Renal cortex interstitium (tissue), 11 donors: ENCODE results near the gene PSMD6. TPM values are rescaled to one million over a fixed set of nuclear protein-coding genes. Genes with fewer than 3 reads are reported as not detected.

ENCODE experiments used
- DNase-seq, 11 donors: peaks; one replicate each; pipeline ENCODE4 v3.0.0-alpha.2; 2013; ENCODE audit warnings: low read depth in 9 of 11, low spot score in 4 of 11; ENCODE audit errors: extremely low read depth in 1 of 11
- polyA plus RNA-seq, 3 donors: library from polyadenylated mRNA; unstranded; fragments of 120-200 nt; gene quantifications; one replicate each; pipeline ENCODE4 v1.2.1, GENCODE V29; 2013; ENCODE audit not compliant: insufficient read length in 3 of 3

Gene PSMD6
- polyA plus RNA-seq, 3 donors: 107 to 139 (median 111) TPM

DNA sequence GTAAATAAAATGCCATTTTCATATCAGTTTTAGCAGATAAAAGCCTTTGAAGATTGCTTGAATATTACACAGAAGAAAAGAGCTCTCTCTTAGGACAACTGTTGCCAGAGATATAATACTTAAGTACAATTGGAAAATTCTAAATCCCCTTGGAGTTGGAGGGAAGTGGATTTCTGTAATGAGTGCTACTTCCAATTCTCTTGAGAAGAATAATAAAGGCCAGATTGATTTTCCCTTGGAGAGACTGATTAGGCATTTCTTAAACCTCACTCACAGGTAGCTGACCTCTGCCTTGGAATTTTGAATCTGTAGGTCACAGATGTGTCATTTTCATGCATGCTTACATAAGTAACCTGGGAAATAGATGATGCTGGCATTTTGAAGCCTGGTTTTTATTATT is 29.8 kb upstream of the PSMD6 start:
- no peak for DNase-seq

DNA sequence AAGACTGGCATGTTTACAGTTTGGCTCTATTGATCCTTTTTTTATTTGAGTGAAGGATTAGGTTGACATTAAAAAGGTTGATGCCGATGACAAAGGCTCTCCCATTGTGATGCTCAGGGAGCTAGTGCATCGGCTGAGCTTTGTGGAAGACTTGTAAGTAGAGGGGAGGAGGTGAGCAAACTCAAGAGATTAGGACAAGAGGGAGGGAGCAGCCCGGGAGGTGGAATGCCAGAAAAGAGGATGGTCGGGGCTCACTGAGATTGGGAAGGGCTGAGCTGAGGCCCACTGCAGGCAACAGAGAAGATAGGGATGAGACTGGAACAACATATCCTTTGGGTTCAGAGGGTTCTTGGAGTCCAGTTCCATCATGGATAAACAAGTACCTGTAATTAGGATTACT is 26.5 kb upstream of the PSMD6 start:
- no peak for DNase-seq

DNA sequence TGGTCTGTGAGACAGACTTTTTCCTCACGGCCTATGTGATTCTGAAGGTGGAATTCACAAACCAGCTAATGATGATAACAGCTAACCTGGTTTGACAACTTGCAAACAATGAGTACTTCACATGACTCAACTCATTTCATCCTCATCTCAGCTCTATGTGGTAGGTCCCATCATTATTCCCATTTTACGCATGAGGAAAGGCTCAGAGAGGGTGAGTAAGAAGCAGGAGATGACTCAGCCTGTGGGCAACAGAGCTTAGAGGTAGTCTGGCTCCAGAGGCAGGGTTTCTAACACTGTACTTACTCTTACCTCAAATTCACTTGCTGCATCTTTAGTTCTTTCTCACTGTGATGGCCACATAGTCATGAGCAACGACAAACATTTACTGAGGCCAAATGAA is 25.8 kb upstream of the PSMD6 start:
- DNase-seq: no peak

DNA sequence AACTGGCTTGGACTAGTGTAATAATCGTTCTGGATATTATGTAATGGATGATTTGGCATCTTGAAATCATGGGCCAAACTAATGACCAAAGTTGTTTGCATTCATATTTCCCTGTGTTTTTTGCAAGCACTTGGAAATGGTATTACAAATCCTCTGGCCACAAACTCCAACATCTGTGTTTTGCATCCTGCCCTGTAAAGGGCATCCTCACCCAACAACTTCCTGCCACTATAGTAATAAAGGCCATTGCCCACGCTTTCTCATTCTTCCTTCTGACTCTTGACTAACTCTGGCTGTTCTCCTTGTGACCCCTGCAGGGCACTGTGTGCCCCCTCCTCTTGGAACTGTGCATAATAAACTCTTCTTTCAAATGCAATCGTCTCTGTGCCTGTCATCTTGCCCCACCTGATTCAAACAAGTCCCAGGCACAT is 25.4 kb upstream of the PSMD6 start:
- no peak for DNase-seq

DNA sequence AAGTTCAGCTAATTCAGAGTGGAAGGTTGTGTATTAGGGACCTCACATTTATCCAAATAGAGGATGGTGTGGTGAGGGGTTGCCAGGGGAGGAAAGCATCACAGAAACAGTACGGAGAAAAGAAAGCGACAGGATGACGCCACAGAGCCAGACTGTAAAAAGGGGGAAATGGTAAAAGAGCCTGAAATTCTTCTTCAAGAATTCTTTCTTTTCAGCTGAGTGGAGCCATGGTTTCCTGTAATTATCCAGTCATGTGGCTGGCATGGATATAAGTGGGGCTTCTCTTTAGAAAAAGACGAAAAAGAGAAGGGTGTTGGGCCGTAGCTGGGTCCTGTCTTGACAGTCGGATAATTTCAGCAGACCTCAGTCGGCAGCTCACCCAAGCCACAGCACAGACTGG is 24.5 kb upstream of the PSMD6 start:
- no peak for DNase-seq

DNA sequence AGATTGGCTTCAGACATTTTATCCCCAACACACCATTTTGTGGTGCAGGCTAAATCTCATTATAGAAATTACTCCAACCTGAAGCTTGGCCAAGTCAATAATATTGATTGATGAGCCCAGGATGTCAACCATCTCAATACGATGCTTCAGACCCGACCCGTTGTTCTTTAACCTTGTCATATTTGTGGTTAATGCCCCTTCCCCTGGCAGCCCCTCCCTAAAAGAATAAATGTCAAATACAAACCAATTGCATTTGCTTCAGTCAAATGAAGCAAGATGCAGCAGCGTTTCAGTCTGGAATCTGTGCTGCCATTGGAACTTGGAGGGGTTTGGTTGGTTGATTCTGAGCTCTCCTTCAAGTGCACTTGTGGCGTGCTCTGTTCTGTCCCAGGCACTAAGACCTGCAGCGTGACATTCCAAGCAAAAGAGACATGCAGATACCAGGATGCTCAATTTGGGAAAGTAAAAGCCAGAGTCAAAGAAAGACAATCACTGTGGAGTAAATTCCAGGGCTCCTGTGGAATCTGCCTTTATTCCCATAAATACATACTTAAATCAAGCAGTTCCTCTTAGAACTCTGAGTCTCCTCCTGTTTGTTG is 23.8 kb upstream of the PSMD6 start:
- DNase-seq: no peak

DNA sequence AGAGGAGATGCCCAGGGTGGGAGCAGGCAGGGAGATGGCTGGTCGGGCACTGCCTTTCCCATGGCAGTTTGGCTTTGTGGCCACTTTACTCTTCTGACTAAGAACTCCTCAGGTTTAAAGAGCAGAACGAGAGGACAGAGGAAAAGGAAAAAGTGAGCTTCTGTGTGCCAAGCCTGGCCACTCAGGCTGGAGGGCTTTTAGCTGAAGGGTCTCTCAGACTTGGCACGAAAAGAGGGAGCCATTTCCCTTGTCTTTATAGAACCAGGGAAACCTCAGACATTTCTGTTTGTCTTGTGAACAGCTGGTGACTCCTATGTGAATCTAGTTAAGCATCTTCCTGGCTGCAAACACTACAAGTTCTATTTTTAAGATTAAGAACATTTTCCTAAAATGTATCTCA is 23.3 kb upstream of the PSMD6 start:
- no peak for DNase-seq

DNA sequence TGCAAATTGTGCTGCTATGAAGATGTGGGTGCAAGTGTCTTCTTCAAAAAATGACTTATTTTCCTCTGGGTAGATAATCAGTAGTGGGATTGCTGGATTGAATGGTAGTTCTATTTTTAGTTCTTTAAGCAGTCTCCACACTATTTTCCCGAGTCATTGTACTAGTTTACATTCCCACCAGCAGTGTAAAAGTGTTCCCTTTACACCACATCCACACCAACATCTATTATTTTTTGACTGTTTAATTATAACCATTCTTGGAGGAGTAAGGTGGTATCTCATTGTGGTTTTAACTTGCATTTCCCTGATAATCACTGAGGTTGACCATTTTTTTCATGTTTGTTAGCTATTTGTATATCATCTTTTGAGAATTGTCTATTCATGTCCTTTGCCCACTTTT is 19.7 kb upstream of the PSMD6 start:
- no peak for DNase-seq

DNA sequence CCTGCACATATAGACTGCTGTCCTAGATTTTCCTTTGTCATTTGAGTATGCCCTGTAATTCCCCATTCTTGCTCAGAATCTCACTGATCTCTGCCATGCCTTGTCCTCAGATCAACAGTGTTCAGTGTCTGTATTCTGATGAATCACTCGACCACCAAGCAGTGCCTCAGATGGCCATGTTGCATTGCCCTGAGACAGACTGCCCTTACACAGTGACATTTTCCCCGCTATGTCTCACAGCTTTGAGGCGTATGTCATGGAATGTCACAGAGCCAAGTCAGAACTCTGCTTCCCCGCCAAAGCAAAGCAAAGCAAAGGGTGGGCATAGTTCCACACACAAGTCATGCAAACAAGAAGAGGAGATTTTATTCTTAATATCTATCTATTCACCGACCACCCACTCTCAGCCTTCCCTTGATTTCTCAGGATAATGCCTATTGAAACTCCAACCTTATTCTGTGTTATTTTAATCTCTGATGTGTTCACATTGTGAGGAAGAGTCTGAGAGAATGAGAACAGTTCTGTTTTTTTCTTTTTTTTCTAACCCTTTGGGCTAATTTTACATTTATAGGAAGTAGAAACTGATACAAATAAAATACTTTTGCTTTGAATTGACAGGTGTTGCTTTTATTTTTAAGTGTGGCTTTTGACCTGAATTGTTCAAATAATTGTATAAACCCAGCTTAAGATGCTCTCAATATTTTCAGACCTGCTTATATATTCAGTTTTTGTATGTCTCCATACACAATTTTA is 16.9 kb upstream of the PSMD6 start:
- no peak for DNase-seq

DNA sequence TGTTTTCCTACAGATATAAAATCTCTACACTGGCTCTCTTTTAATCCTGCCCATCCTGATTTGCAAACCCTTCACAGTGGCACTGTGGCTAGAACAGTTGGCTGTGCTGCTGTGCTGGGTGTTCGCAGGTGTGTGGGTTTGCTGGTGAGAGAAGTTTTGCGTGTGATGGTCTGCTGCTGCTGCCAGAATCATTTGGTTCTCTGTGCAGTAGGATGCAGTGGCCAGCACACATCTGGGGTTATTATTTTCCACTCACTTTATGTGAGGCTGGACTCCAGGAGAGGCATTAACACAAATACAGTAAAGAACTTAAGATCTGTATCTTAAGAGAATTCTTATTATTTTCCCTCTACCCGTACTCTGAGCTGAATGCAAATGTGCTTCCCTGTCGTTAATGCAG is 16.0 kb upstream of the PSMD6 start:
- no peak for DNase-seq

DNA sequence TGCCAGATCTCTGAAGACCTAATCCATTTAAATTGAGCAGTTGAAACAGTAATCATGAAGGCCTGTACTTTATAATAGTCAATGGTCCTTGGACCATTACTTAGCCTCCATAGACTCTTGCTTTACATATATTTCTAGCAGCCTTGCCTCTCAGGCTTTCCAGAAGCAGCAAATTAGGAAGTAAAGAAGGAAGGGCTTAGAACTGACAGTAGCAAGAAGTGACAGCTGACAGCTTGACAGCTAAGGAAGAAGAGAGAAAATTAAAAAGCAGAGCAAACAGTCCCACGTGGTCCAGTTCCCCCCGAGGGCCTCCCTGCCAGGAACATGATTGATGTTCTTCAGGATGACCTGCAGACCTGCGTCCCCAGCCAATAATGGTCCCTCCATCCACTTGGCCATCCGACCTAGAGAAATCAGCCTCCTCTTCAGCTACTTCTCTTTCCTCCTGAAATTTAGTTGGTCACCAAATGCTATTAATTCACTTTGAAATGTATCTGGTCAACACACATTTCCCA is 15.0 kb upstream of the PSMD6 start:
- no peak for DNase-seq

DNA sequence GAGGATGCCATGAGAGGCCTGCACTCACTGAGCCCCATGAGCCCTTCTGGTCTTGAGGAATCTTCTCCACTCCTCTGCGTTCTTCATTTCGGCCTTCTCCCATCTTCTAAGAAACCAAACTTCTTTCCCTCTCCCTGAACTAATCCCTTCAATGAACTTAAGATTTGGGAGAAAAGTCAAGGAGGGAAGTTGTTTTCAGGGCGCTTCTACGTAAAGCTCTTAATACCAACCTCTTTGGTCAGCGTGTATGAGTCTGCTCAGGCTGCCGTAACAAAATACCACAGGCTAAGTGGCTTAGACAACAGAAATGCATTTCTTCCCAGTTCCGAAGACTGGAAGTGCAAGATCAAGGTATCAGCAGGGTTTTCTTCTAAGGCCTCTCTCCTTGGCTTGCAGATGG is 13.8 kb upstream of the PSMD6 start:
- no peak for DNase-seq

DNA sequence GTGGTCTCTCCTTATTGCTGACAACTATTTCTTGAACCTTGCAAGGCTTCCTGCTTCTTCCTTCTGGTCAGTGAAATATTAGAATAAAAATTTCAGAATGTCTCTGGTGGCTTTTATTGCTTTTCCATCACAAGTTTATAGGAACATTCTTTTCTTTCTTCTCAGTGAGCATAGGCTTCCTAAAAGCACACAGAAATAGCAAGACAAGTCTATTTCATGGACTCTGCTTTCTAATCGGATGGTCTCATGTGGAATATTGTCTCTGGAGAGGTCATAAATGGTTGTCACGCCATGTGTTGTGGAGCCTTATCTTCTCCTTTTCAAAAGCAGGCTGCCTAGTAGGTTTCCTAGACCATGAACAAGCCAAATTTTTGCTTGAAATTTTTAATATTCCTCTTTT is 9.8 kb upstream of the PSMD6 start:
- no peak for DNase-seq

DNA sequence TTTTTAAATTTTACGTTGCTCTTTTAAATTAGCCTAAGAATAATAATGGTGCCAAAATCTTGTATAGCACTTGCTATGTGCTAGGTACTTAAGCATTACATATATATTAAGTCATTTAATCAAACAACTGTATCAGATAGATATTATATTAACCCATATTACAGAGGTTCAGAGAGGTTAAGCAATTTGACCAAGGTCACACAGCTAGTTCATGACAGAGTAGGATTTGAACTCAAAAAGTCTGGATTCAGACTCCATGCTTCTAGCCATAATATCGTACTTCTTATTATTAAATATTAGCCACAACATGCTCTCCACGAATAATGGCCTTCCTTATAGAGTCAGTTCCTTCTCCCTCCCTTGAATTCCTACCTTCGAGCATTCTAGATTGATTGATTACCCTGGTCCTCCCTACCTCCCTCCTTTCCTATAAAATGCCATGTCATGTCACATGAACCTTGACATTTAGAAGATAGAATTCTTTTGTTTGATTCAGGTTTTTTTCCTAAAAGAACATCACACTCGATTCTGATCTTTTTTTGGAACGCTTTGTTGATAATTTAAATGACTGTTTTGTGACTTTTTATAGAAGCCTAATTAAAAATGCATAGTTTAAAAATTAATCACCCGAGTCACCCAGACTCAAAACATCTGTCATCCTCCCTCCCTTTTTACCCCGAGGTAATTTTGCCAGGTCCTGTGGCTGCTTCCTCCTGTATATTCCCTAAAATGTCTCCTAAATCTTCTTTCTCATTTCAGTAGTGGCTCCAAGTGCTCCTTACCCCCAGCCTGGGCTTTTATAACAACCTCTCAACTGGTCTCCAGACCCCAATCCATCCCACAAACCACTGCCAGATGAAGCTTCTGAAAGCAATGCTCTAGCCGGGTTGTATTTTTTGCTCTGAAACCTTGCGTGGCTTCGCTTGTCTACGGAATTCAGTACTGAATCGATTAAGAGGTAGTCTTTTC is 8.5 kb upstream of the PSMD6 start:
- DNase-seq: peak in 2 of 11 donors; percentile 18 to 30

DNA sequence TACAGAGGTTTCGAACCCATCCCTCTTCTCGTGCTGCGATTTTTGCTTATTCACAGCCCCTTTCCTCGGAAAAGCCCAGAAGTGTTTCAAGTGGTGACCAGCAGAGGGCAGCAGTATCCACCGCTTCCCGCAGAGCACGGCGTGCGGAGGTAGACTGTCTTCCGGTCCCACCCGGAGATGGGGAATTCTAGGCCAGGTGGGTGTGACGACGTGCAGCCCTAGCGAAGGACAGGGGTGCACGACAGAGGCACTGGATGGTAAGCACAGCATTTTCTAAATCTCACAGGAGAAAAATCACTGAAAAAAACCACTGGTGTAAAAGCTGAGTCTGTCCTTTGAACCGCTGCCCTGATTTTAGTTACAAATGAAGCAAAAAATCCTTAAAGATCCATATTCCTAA is 7.4 kb upstream of the PSMD6 start:
- peak; percentile 56 to 77 (median 66) for DNase-seq

DNA sequence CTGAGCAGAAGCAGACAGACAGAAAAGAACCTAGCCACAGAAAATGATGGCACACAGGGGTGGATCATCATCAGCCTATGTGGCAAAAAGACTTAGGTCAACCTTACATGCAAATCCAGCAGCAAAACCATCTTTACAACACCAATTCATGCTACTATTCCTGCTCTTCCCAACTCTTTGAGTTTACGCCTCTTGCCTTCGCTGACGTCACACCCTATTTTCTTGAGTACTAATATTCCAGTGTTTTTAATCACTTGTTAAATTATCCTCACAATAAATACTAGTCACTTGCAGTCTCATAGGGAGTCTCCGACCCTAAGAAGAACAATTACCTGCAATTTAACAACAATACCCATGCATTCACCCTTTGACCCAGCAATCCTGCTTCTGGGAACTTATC is 6.0 kb upstream of the PSMD6 start:
- DNase-seq: no peak

DNA sequence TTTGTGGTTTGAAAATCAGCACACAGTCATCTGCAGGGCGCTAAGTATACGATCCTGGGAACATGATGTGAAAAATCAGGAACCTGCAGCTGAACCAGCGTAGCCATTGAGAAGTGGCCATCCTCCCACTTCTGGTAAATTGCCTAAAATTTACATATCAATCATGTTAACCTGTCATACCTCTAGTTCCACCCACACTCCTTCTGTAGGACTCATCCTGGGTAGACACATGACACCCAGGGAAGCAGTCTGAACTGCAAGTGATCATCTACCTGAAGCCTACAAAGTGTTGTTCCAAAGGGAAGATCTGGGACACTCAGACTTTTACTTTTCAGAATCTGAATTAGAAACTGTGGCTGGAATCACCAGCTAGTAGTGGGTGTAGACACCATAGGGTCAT is 5.5 kb upstream of the PSMD6 start:
- DNase-seq: no peak

DNA sequence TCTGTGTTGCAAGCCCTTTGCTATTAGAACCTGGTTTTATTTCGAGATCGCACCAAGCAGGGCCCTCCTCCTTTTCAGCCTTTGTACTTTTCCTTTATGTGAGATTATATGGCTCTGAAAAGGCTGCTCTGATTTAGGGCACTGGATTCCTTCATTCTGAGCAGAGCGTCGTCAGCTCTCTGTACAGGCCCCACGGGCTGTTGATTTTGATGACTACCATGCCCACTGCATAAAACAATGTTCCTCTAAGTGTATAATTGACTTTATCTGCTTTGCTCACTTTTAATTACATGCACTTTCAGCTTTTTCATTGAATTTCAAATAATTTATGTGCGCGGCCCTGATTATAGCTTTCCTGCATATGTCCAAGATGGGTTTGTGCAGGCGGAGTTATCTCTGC is 4.4 kb upstream of the PSMD6 start:
- DNase-seq: no peak

DNA sequence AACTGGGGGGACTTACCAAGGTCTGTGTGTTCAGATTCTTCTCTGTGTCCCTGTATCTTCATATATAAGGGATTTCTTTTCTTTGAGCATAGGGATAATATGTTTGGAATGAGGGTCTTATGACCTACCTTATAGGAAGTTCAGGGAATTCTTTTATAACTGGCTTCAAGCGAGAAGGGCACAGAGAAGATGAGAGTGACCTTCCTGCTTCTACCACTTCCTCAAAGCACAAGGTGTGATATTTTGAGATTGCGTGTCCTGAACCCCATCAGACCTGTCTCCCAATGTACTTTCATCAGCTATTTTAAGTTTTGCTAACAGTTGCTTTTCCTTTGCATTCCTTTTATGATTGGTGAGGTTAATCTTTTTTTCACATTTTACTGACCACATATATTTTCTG is 3.1 kb upstream of the PSMD6 start:
- no peak for DNase-seq

DNA sequence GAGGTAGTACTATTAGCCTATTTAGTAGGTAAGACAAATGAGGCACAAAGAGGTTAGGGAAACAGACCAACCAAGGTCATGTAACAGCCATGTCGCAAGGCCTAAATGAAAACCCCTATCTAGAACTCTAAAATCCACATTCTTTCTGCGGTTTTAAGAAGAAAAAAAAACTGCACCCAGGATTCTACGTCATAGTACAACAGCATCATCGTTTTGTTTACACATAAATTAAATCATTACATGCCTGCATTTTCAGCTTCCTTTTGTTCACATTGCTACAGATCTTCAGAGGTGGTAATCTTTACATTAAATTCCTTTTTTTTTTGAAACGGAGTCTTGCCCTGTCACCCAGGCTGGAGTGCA is 548 bp upstream of the PSMD6 start:
- no peak for DNase-seq
